HCT116 (cell line): ENCODE results near the gene CACNA1S.

Source experiments
- CEBPB ChIP-seq: IDR thresholded peaks from 2 replicates; pipeline ENCODE4 v1.6.1; 2012; ENCODE audit warnings: low read depth
- CTCF ChIP-seq, 3 experiments: fragments of 200-600 bp in 1 of 3; sonication (generic) in 1 of 3; IDR thresholded peaks in 2 of 3; conservative IDR thresholded peaks in 1 of 3; 2 replicates each; pipeline ENCODE4 v1.5.1; 2012 to 2017; ENCODE audit warnings: low read depth in 2 of 3, low read length in 2 of 3, antibody characterized with exemption in 1 of 3, borderline replicate concordance in 1 of 3, control low read depth in 1 of 3, mild to moderate bottlenecking in 1 of 3, mixed read lengths in 1 of 3, mixed run types in 1 of 3, moderate library complexity in 1 of 3; ENCODE audit not compliant: insufficient read depth in 1 of 3
- EZH2 ChIP-seq: fragments of 200-600 bp; sonication (generic); IDR thresholded peaks from 2 replicates; pipeline ENCODE4 v1.6.1; 2017; ENCODE audit warnings: antibody characterized with exemption, mixed run types
- JUND ChIP-seq: IDR thresholded peaks from 2 replicates; pipeline ENCODE4 v1.6.1; 2012
- MAX ChIP-seq: IDR thresholded peaks from 2 replicates; pipeline ENCODE4 v1.6.1; 2012
- POLR2A ChIP-seq: IDR thresholded peaks from 2 replicates; pipeline ENCODE4 v1.7.0; 2011; ENCODE audit warnings: borderline replicate concordance; ENCODE audit not compliant: insufficient read depth, insufficient read length; ENCODE audit errors: extremely low read depth
- POLR2AphosphoS5 ChIP-seq: IDR thresholded peaks from 2 replicates; pipeline ENCODE4 v1.6.1; 2011; ENCODE audit warnings: mild to moderate bottlenecking, low read depth, low read length, moderate library complexity
- RAD21 ChIP-seq: IDR thresholded peaks from 2 replicates; pipeline ENCODE4 v1.6.1; 2012; ENCODE audit warnings: low read depth, mild to moderate bottlenecking
- REST ChIP-seq: IDR thresholded peaks from 2 replicates; pipeline ENCODE4 v1.6.1; 2012; ENCODE audit warnings: low read depth
- SP1 ChIP-seq: IDR thresholded peaks from 2 replicates; pipeline ENCODE4 v1.6.1; 2012; ENCODE audit warnings: low read depth
- SRF ChIP-seq: IDR thresholded peaks from 2 replicates; pipeline ENCODE4 v1.6.1; 2012; ENCODE audit warnings: low read depth
- TCF7L2 ChIP-seq: IDR thresholded peaks from 2 replicates; pipeline ENCODE4 v1.7.0; 2011; ENCODE audit warnings: borderline replicate concordance, inconsistent platforms; ENCODE audit not compliant: insufficient read depth, insufficient read length; ENCODE audit errors: extremely low read depth
- ZBTB33 ChIP-seq: IDR thresholded peaks from 2 replicates; pipeline ENCODE4 v1.6.1; 2011; ENCODE audit warnings: mild to moderate bottlenecking, low read length, moderate library complexity; ENCODE audit not compliant: insufficient replicate concordance; ENCODE audit errors: extremely low read depth
- ZNF274 ChIP-seq: fragments of 200-500 bp; sonication (Bioruptor generic); IDR thresholded peaks from 2 replicates; pipeline ENCODE4 v1.6.1; 2014; ENCODE audit warnings: mild to moderate bottlenecking, low read depth, low read length, inconsistent platforms

GRCh38 chr1:201080135-201080534, 32.1 kb downstream of the CACNA1S start:
- TF ChIP-seq POLR2A (no peak), ZBTB33 (no peak), CTCF (IDR thresholded peaks at IDR 0.05 in 2 of 3, conservative IDR thresholded peaks at IDR 0.05 in 1 of 3; ENCODE audit: borderline replicate concordance in 1 of 3, insufficient read depth in 1 of 3, low read depth in 2 of 3, low read length in 2 of 3) (peak in 1 of 3 experiments; percentile 19; a peak in 1 of 6 replicates), POLR2AphosphoS5 (no peak), REST (no peak), SRF (no peak), EZH2 (no peak), TCF7L2 (no peak), MAX (no peak), JUND (no peak), SP1 (no peak), RAD21 (peak; percentile 36; the same call in 1 of the 2 replicates), CEBPB (no peak), ZNF274 (no peak)
